HT1080 (cell line): ENCODE results near the gene DOCK8. TPM values are rescaled to one million over a fixed set of nuclear protein-coding genes. Genes with fewer than 3 reads are reported as not detected.

Source experiments
- DNase-seq: peaks from one replicate; pipeline ENCODE4 v3.0.0-alpha.2; 2015; ENCODE audit warnings: low read depth
- total RNA-seq: library from RNA; depleted of rRNA; stranded (reverse); fragments of >200 nt; shearing (Covaris generic); gene quantifications from 2 replicates; pipeline ENCODE4 v1.2.3, GENCODE V29; 2014

Gene DOCK8
- total RNA-seq, 1 experiment from 2014 or later, result not detected

GRCh38 chr9:306907-307306 lies 92.2 kb downstream of the DOCK8 start:
- DNase-seq, result peak; percentile 6

GRCh38 chr9:311841-312240 lies 97.2 kb downstream of the DOCK8 start:
- DNase-seq, result no peak

- DNase-seq, result no peak
These were observed 98.1 kb downstream of the DOCK8 start for GRCh38 chr9:312596-313320.

GRCh38 chr9:316382-316965 lies 101.8 kb downstream of the DOCK8 start:
- no peak for DNase-seq

GRCh38 chr9:318646-319045 lies 104.0 kb downstream of the DOCK8 start:
- no peak for DNase-seq

GRCh38 chr9:324971-325370 lies 110.3 kb downstream of the DOCK8 start:
- no peak for DNase-seq

- DNase-seq, result no peak
These were observed 112.0 kb downstream of the DOCK8 start for GRCh38 chr9:326667-327066.

GRCh38 chr9:328453-328852 lies 113.8 kb downstream of the DOCK8 start:
- DNase-seq, result no peak

- DNase-seq, result no peak
These were observed 116.5 kb downstream of the DOCK8 start for GRCh38 chr9:331197-331596.

- DNase-seq, result no peak
These were observed 120.7 kb downstream of the DOCK8 start for GRCh38 chr9:335373-335772.

GRCh38 chr9:336039-336438 lies 121.4 kb downstream of the DOCK8 start:
- no peak for DNase-seq

- no peak for DNase-seq
These were observed 123.9 kb downstream of the DOCK8 start for GRCh38 chr9:338602-339001.

- no peak for DNase-seq
These were observed 127.2 kb downstream of the DOCK8 start for GRCh38 chr9:341634-342421.

- no peak for DNase-seq
These were observed 129.1 kb downstream of the DOCK8 start for GRCh38 chr9:343773-344172.

GRCh38 chr9:346111-346571 lies 131.5 kb downstream of the DOCK8 start:
- no peak for DNase-seq

GRCh38 chr9:347667-348292 lies 133.1 kb downstream of the DOCK8 start:
- DNase-seq, result peak; percentile 11

- DNase-seq, result no peak
These were observed 135.7 kb downstream of the DOCK8 start for GRCh38 chr9:350384-350783.

- DNase-seq, result no peak
These were observed 137.3 kb downstream of the DOCK8 start for GRCh38 chr9:351916-352315.

GRCh38 chr9:353077-353476 lies 138.4 kb downstream of the DOCK8 start:
- no peak for DNase-seq

- DNase-seq, result no peak
These were observed 139.8 kb downstream of the DOCK8 start for GRCh38 chr9:354453-354852.

GRCh38 chr9:357560-357959 lies 142.9 kb downstream of the DOCK8 start:
- no peak for DNase-seq
